K562 (cell line): ENCODE measurements around the gene CNRIP1. TPM values are rescaled to one million over a fixed set of nuclear protein-coding genes. Genes with fewer than 3 reads are reported as not detected.

Experiments used
- ATAC-seq: fragments of 200-7000 bp; cut with Tn5 transposase; 3 replicates; pipeline ENCODE4 v1.9.1; 2020; ENCODE audit warnings: moderate library complexity
- BruUV-seq: library from RNA; stranded (reverse); fragments of 400-500 nt; replicated peaks from 2 replicates; lab custom pipeline; 2021; lab: Mats Ljungman, UMichigan
- CTCF ChIA-PET: fragments of 300-600 bp; formaldehyde crosslinking; extraction: SDS; loops from one replicate; lab custom pipeline; 2021; ENCODE audit warnings: low intra/inter-chr PET ratio; lab: Yijun Ruan, JAX
- POLR2A ChIA-PET: fragments of 300-600, 350-650 bp; sonication (Branson Sonifier 250); formaldehyde crosslinking; extraction: SDS; loops from one replicate; lab custom pipeline; 2021; ENCODE audit warnings: antibody characterized with exemption, inconsistent platforms; lab: Yijun Ruan, JAX
- DNase-seq, 4 experiments: peaks; one replicate each; pipeline versions ENCODE4 v3.0.0 to v3.0.0-alpha.2; 2011 to 2018; ENCODE audit warnings: low spot score in 3 of 4, mixed read lengths in 3 of 4; ENCODE audit errors: extremely low read depth in 1 of 4
- FAIRE-seq: peaks from 2 replicates; lab custom pipeline; 2011; peaks lifted over from hg19 to GRCh38; lab: Jason Lieb, UNC
- H2AFZ ChIP-seq: 2 replicates; pipeline ENCODE4 v1.6.0; 2011; ENCODE audit warnings: low read depth, low read length, control low read depth, inconsistent platforms
- H3K27ac ChIP-seq: fragments of 200-600 bp; 3 replicates; pipeline ENCODE4 v1.8.0; 2011; ENCODE audit warnings: low read depth, mild to moderate bottlenecking, control low read depth, inconsistent platforms, low read length, moderate library complexity, mixed read lengths; ENCODE audit errors: extremely low read depth
- H3K27me3 ChIP-seq, 2 experiments: fragments of 300-600 bp in 1 of 2; 2 replicates in 1 of 2; 3 replicates in 1 of 2; pipeline versions ENCODE4 v1.6.0 to v1.8.0; 2011; ENCODE audit warnings: inconsistent platforms in 2 of 2, low read length in 2 of 2, mild to moderate bottlenecking in 1 of 2, mixed read lengths in 1 of 2, moderate library complexity in 1 of 2; ENCODE audit not compliant: control insufficient read depth in 2 of 2, insufficient read depth in 2 of 2
- H3K36me3 ChIP-seq: fragments of 300-600 bp; 3 replicates; pipeline ENCODE4 v1.8.0; 2011; ENCODE audit warnings: mild to moderate bottlenecking, low read length, inconsistent platforms; ENCODE audit not compliant: control insufficient read depth, insufficient read depth
- H3K4me1 ChIP-seq, 2 experiments: fragments of 200-600 bp in 1 of 2; replicated peaks in 1 of 2; 2 replicates in 1 of 2; 3 replicates in 1 of 2; pipeline versions ENCODE4 v1.5.1 to v1.8.0; 2011; ENCODE audit warnings: inconsistent platforms in 2 of 2, low read length in 2 of 2, mild to moderate bottlenecking in 1 of 2, mixed read lengths in 1 of 2, moderate library complexity in 1 of 2; ENCODE audit not compliant: control insufficient read depth in 2 of 2, insufficient read depth in 2 of 2
- H3K4me2 ChIP-seq: 2 replicates; pipeline ENCODE4 v1.6.1; 2011; ENCODE audit warnings: low read length, control low read depth, inconsistent platforms, mixed read lengths; ENCODE audit not compliant: insufficient read depth
- H3K4me3 ChIP-seq: fragments of 200-600 bp; sonication (generic), shearing (Covaris generic); 2 replicates; pipeline ENCODE4 v1.5.1; 2016; ENCODE audit warnings: control low read depth, inconsistent platforms
- H3K79me2 ChIP-seq: fragments of 200-600 bp; 3 replicates; pipeline ENCODE4 v1.8.0; 2011; ENCODE audit warnings: low read length, inconsistent platforms; ENCODE audit not compliant: control insufficient read depth, insufficient read depth
- H3K9ac ChIP-seq, 2 experiments: 2 replicates each; pipeline versions ENCODE4 v1.6.0 to v1.6.1; 2011; ENCODE audit warnings: low read depth in 2 of 2, low read length in 2 of 2, control low read depth in 1 of 2, inconsistent platforms in 1 of 2, mild to moderate bottlenecking in 1 of 2, mixed read lengths in 1 of 2; ENCODE audit not compliant: insufficient read depth in 1 of 2
- H3K9me1 ChIP-seq: one replicate; pipeline ENCODE4 v1.6.0; 2011; ENCODE audit warnings: inconsistent platforms, mild to moderate bottlenecking, low read length, moderate library complexity; ENCODE audit not compliant: control insufficient read depth, insufficient read depth
- H3K9me3 ChIP-seq: replicated peaks from 2 replicates; pipeline ENCODE4 v1.5.1; 2011; ENCODE audit warnings: low read depth, low read length, inconsistent platforms; ENCODE audit not compliant: control insufficient read depth, insufficient read depth
- H4K20me1 ChIP-seq: replicated peaks from 2 replicates; pipeline ENCODE4 v1.6.1; 2011; ENCODE audit warnings: low read length, inconsistent platforms, mixed read lengths; ENCODE audit not compliant: control insufficient read depth, insufficient read depth
- ATF1 ChIP-seq, 2 experiments: fragments of 450-650 bp in 1 of 2; IDR thresholded peaks; 2 replicates each; pipeline ENCODE4 v1.6.1; 2016; ENCODE audit warnings: missing compliant biosample characterization in 1 of 2, missing genetic modification characterization in 1 of 2
- CREM ChIP-seq: IDR thresholded peaks from 2 replicates; pipeline ENCODE4 v1.6.1; 2014; ENCODE audit warnings: antibody characterized with exemption, low read depth
- KLF6 ChIP-seq: fragments of 250-450 bp; sonication (Bioruptor Pico); IDR thresholded peaks from 2 replicates; pipeline ENCODE4 v1.4.0; 2020; ENCODE audit warnings: mild to moderate bottlenecking, moderate library complexity, borderline replicate concordance
- NBN ChIP-seq: fragments of 450-650 bp; IDR thresholded peaks from 2 replicates; pipeline ENCODE4 v1.6.1; 2016; ENCODE audit warnings: low read depth, mild to moderate bottlenecking
- RAD51 ChIP-seq: fragments of 450-650 bp; IDR thresholded peaks from 2 replicates; pipeline ENCODE4 v1.7.1; 2016; ENCODE audit warnings: low read depth, mild to moderate bottlenecking, borderline replicate concordance
- RBFOX2 ChIP-seq: fragments of 200-400 bp; formaldehyde crosslinking; IDR thresholded peaks from 2 replicates; pipeline ENCODE4 v1.6.1; 2017; ENCODE audit warnings: low read depth, mild to moderate bottlenecking, low read length, moderate library complexity
- SMARCA4 ChIP-seq: fragments of 450-650 bp; IDR thresholded peaks from 2 replicates; pipeline ENCODE4 v1.6.1; 2016
- SRF ChIP-seq, 2 experiments: fragments of 250-450, 450-650 bp in 1 of 2; sonication (Bioruptor Pico) in 1 of 2; sonication (generic) in 1 of 2; formaldehyde crosslinking; IDR thresholded peaks; 2 replicates each; pipeline versions ENCODE4 v1.5.0 to v1.5.1; 2020 to 2022; ENCODE audit warnings: mild to moderate bottlenecking in 1 of 2, missing genetic modification reagents in 1 of 2
- WGBS: fragments of 100-300 bp; shearing (Covaris generic); methylation state at CpG from one replicate; pipeline ENCODE4 v1.1.6; 2016; ENCODE audit warnings: low coverage, mixed read lengths; ENCODE audit not compliant: insufficient coverage; ENCODE audit errors: missing lambda C conversion rate; 5-methylcytosine and 5-hydroxymethylcytosine counted together
- in situ Hi-C: fragments of 300-500 bp; cut with MboI; formaldehyde crosslinking; loops from 4 replicates; pipeline ENCODE4 v1.15.0; 2018; ENCODE audit warnings: inconsistent platforms, mixed read lengths
- intact Hi-C: fragments of 100-400 bp; cut with micrococcal nuclease; formaldehyde crosslinking; loops from 2 replicates; pipeline ENCODE4 v1.14.2; 2022
- polyA plus RNA-seq, 8 experiments: library from polyadenylated mRNA; depleted of rRNA in 4 of 8; stranded (reverse) in 5 of 8; unstranded in 3 of 8; fragments of >200 nt; fragmentation: Nextera tagmentation in 2 of 8; fragmentation: Illumina TruSeq in 1 of 8; extraction: Ambion mirVana in 2 of 8; extraction: Trizol in 1 of 8; gene quantifications; 2 replicates each; pipeline versions ENCODE4 v1.2.1 to v1.2.3, GENCODE V29; 2011 to 2014; ENCODE audit warnings: inconsistent platforms in 1 of 8, missing spikeins in 1 of 8
- total RNA-seq, 7 experiments: library from RNA; depleted of rRNA in 6 of 7; stranded (reverse); fragments of >200 nt in 6 of 7; fragmentation: Illumina TruSeq in 2 of 7; extraction: Trizol in 2 of 7; gene quantifications; 2 replicates each; pipeline versions ENCODE4 v1.2.1 to v1.2.3, GENCODE V29; 2011 to 2021; ENCODE audit warnings: low replicate concordance in 1 of 7
- TF ChIP-seq, protein P1 (sequence below): IDR thresholded peaks from 2 replicates; pipeline ENCODE4 v1.6.1; 2012; ENCODE audit warnings: low read depth, low read length, improper control_type of control experiment, borderline replicate concordance
- TF ChIP-seq, protein P2 (sequence below): fragments of 450-650 bp; IDR thresholded peaks from 2 replicates; pipeline ENCODE4 v1.6.1; 2014; ENCODE audit warnings: low read depth, mild to moderate bottlenecking, moderate library complexity, borderline replicate concordance
- TF ChIP-seq, protein P3 (sequence below), 3 experiments: IDR thresholded peaks in 2 of 3; conservative IDR thresholded peaks in 1 of 3; 2 replicates each; pipeline ENCODE4 v1.5.1; 2011 to 2012; ENCODE audit warnings: low read length in 3 of 3, mild to moderate bottlenecking in 3 of 3, control low read depth in 2 of 3, improper control_type of control experiment in 1 of 3, inconsistent platforms in 1 of 3, low read depth in 1 of 3, mixed read lengths in 1 of 3, moderate library complexity in 1 of 3; ENCODE audit not compliant: insufficient read depth in 2 of 3
- TF ChIP-seq, protein P4 (sequence below): fragments of 450-650 bp; formaldehyde crosslinking; IDR thresholded peaks from 2 replicates; pipeline ENCODE4 v1.4.0; 2020; ENCODE audit warnings: mild to moderate bottlenecking, mixed read lengths

CNRIP1 gene
- total and polyA plus RNA-seq, 9 of the 15 experiments (the other 6 are each of a cell fraction or from before 2014, with no cell fraction given): 0.59 to 2.1 (median 1.5) TPM

DNA sequence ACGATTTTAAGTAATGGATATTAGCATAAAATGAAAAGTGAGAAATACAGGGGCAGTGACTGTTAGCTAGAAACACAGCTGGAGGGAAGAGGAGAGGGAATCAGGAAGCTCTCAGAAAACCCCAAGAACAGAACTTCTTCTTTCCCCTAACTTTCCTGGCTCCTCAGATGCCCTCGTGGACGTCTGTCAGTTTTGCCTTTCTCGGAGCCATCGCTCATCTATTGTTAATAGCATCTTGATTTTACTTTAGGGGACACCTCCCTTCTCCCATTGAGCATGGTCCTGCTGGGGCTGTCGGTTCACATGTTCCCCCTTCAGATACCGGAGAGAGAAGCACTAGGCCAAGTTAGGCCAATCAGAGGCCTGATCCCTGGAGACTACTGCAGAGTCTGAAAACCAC, 43.0 kb upstream of the CNRIP1 start (continued):
- no peak for TF ChIP-seq SMARCA4
- TF ChIP-seq, all 486 proteins: peak for 0

DNA sequence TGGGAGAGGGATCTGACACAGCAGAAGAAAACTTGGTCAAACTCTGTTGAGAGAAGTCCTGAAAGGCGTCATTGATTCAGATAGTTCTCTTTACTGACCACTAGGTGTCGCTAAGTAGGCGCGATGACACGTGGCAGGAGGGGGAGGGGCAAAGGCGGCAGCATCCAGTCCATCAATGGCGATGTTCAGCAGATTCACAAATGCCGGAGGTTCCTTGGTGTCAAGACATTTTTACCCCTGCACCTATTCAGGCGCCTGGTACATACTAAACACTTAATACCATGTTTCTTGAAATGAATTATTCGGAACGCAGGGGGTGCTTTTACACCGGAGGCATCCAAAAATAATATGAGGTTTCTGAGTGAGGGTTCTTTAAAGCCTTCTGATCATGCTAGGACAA, 42.3 kb upstream of the CNRIP1 start:
- FAIRE-seq (peak; percentile 98), DNase-seq (peak; percentile 79 to 88 (median 86)), ATAC-seq (peak; percentile 82)
- intact Hi-C loops: loop anchor here (1.0 to 2.0 kb wide), 2 partner anchors 41 to 79 kb away; no protein-coding TSS in a partner anchor
- Histone ChIP-seq H3K9ac (no peak overlapping the region), H3K9me1 (no peaks in the 10 kb centered on the region), H3K4me3 (no peak overlapping the region), H3K36me3 (no peaks in the 10 kb centered on the region), H3K27ac (no peak overlapping the region; the same call in 2 of the 3 replicates), H3K9me3 (no peaks in the 10 kb centered on the region), H3K4me2 (no peak overlapping the region), H4K20me1 (no peaks in the 10 kb centered on the region), H3K79me2 (no peaks in the 10 kb centered on the region), H2AFZ (peak overlapping the region; percentile 93), H3K27me3 (no peaks in the 10 kb centered on the region), H3K4me1 (peaks cover 0 to 9% of the 10 kb centered on the region in 2 experiments; a peak in 3 of 5 replicates)
- WGBS: 22% methylated on average over 12 of the region's 12 CpGs
- BruUV-seq: no TSS peak
- ChIA-PET CTCF (interaction anchor here (1.2 to 1.8 kb wide), 2 partner anchors 80 to 82 kb away, joined by 5 to 24 read pairs; no protein-coding TSS in a partner anchor), POLR2A (interaction anchor here (0.7 to 0.9 kb wide), 2 partner anchors 9 to 18 kb away, joined by 3 read pairs; no protein-coding TSS in a partner anchor)
- in situ Hi-C loops: loop anchor here (5.0 kb wide), 1 partner anchor 80 kb away; no protein-coding TSS in a partner anchor
- peak in 1 of 2 experiments; percentile 33; a peak in 1 of 4 replicates for TF ChIP-seq SRF (CRISPR knock-in tag; IDR thresholded peaks at IDR 0.05)
- peak; percentile 47; the same call in 1 of the 2 replicates for TF ChIP-seq RAD51
- peak; percentile 69; the same call in 1 of the 2 replicates for TF ChIP-seq NBN
- TF ChIP-seq KLF6: peak; percentile 29; the same call in 1 of the 2 replicates
- peak; percentile 25; the same call in 1 of the 2 replicates for TF ChIP-seq RBFOX2
- TF ChIP-seq CREM: peak; percentile 92
- TF ChIP-seq, protein P1, sequence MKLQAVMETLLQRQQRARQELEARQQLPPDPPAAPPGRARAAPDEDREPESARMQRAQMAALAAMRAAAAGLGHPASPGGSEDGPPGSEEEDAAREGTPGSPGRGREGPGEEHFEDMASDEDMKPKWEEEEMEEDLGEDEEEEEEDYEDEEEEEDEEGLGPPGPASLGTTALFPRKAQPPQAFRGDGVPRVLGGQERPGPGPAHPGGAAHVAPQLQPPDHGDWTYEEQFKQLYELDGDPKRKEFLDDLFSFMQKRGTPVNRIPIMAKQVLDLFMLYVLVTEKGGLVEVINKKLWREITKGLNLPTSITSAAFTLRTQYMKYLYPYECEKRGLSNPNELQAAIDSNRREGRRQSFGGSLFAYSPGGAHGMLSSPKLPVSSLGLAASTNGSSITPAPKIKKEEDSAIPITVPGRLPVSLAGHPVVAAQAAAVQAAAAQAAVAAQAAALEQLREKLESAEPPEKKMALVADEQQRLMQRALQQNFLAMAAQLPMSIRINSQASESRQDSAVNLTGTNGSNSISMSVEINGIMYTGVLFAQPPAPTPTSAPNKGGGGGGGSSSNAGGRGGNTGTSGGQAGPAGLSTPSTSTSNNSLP: no peak
- TF ChIP-seq, protein P2, sequence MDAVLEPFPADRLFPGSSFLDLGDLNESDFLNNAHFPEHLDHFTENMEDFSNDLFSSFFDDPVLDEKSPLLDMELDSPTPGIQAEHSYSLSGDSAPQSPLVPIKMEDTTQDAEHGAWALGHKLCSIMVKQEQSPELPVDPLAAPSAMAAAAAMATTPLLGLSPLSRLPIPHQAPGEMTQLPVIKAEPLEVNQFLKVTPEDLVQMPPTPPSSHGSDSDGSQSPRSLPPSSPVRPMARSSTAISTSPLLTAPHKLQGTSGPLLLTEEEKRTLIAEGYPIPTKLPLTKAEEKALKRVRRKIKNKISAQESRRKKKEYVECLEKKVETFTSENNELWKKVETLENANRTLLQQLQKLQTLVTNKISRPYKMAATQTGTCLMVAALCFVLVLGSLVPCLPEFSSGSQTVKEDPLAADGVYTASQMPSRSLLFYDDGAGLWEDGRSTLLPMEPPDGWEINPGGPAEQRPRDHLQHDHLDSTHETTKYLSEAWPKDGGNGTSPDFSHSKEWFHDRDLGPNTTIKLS: peak; percentile 99
- TF ChIP-seq, protein P3, sequence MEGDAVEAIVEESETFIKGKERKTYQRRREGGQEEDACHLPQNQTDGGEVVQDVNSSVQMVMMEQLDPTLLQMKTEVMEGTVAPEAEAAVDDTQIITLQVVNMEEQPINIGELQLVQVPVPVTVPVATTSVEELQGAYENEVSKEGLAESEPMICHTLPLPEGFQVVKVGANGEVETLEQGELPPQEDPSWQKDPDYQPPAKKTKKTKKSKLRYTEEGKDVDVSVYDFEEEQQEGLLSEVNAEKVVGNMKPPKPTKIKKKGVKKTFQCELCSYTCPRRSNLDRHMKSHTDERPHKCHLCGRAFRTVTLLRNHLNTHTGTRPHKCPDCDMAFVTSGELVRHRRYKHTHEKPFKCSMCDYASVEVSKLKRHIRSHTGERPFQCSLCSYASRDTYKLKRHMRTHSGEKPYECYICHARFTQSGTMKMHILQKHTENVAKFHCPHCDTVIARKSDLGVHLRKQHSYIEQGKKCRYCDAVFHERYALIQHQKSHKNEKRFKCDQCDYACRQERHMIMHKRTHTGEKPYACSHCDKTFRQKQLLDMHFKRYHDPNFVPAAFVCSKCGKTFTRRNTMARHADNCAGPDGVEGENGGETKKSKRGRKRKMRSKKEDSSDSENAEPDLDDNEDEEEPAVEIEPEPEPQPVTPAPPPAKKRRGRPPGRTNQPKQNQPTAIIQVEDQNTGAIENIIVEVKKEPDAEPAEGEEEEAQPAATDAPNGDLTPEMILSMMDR (IDR thresholded peaks at IDR 0.05 in 2 of 3, conservative IDR thresholded peaks at IDR 0.05 in 1 of 3; ENCODE audit: insufficient read depth in 2 of 3, low read depth in 1 of 3, low read length in 3 of 3): peak; percentile 89 to 97 (median 95)
- TF ChIP-seq, protein P4, sequence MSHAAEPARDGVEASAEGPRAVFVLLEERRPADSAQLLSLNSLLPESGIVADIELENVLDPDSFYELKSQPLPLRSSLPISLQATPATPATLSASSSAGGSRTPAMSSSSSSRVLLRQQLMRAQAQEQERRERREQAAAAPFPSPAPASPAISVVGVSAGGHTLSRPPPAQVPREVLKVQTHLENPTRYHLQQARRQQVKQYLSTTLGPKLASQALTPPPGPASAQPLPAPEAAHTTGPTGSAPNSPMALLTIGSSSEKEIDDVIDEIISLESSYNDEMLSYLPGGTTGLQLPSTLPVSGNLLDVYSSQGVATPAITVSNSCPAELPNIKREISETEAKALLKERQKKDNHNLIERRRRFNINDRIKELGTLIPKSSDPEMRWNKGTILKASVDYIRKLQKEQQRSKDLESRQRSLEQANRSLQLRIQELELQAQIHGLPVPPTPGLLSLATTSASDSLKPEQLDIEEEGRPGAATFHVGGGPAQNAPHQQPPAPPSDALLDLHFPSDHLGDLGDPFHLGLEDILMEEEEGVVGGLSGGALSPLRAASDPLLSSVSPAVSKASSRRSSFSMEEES: peak; percentile 12
- TF ChIP-seq ATF1 (CRISPR knock-in tag; IDR thresholded peaks at IDR 0.05): no peak
- TF ChIP-seq ATF1 (tag; IDR thresholded peaks at IDR 0.05): peak; percentile 90
